Neural progenitor cell (in vitro differentiated cells): Measurements from ENCODE around the gene IQSEC3.

Experiments used
- CTCF ChIP-seq: fragments of 200-600 bp; sonication (generic); IDR thresholded peaks from 2 replicates; pipeline ENCODE4 v1.5.1; 2017; ENCODE audit warnings: antibody characterized with exemption, mild to moderate bottlenecking
- EZH2 ChIP-seq: fragments of 200-600 bp; sonication (generic); IDR thresholded peaks from 2 replicates; pipeline ENCODE4 v1.6.1; 2017; ENCODE audit warnings: antibody characterized with exemption, mild to moderate bottlenecking, moderate library complexity
- EZH2phosphoT487 ChIP-seq: fragments of 200-600 bp; sonication (generic); IDR thresholded peaks from 2 replicates; pipeline ENCODE4 v1.6.1; 2017; ENCODE audit warnings: antibody characterized with exemption

GRCh38 chr12:197347-197746 is 130.8 kb downstream of the IQSEC3 start:
- no peak for TF ChIP-seq CTCF
- TF ChIP-seq EZH2: no peak
- TF ChIP-seq EZH2phosphoT487: no peak
